Esophagus squamous epithelium (tissue), 5 donors: ENCODE measurements around the gene PLCB4. TPM values are rescaled to one million over a fixed set of nuclear protein-coding genes. Genes with fewer than 3 reads are reported as not detected.

Source experiments
- DNase-seq: peaks from one replicate; lab custom pipeline; 2025; lab: John Stamatoyannopoulos, UW
- H3K27ac ChIP-seq, 4 donors: fragments of 200-600 bp; sonication (generic); one replicate each; pipeline ENCODE4 v1.5.1; 2016 to 2019; ENCODE audit warnings: mild to moderate bottlenecking in 1 of 4
- H3K27me3 ChIP-seq, 4 donors: fragments of 200-600 bp; sonication (generic); 1 replicate in 3 of 4; 2 replicates in 1 of 4; pipeline versions ENCODE4 v1.5.1 to v1.6.0; 2017 to 2021; ENCODE audit warnings: antibody characterized with exemption in 1 of 4
- H3K36me3 ChIP-seq, 3 donors: fragments of 200-600 bp; sonication (generic); one replicate each; pipeline ENCODE4 v1.5.1; 2016 to 2019
- H3K4me1 ChIP-seq, 3 donors: fragments of 200-600 bp; sonication (generic); one replicate each; pipeline ENCODE4 v1.5.1; 2017 to 2019
- H3K4me3 ChIP-seq, 4 donors: fragments of 200-600 bp; sonication (generic); 1 replicate in 3 of 4; 2 replicates in 1 of 4; pipeline ENCODE4 v1.5.1; 2016 to 2019; ENCODE audit warnings: mild to moderate bottlenecking in 2 of 4, moderate library complexity in 1 of 4
- H3K9me3 ChIP-seq, 3 donors: fragments of 200-600 bp; sonication (generic); one replicate each; pipeline ENCODE4 v1.5.1; 2016 to 2019
- CTCF ChIP-seq, 6 experiments: fragments of 450-650 bp in 4 of 6; fragments of 200-600 bp in 2 of 6; sonication (generic) in 2 of 6; IDR thresholded peaks; one replicate each; pipeline ENCODE4 v1.5.1; 2016 to 2019; ENCODE audit warnings: antibody characterized with exemption in 6 of 6, mild to moderate bottlenecking in 4 of 6, moderate library complexity in 4 of 6
- POLR2A ChIP-seq, 4 donors: fragments of 450-650 bp; IDR thresholded peaks; one replicate each; pipeline ENCODE4 v1.6.1; 2017; ENCODE audit warnings: antibody characterized with exemption in 4 of 4, mild to moderate bottlenecking in 4 of 4, moderate library complexity in 3 of 4
- WGBS, 2 donors: methylation state at CpG; one replicate each; pipeline ENCODE4 v1.1.5; 2018; 5-methylcytosine and 5-hydroxymethylcytosine counted together
- intact Hi-C: fragments of 100-400 bp; cut with DNase I; formaldehyde crosslinking; loops from one replicate; pipeline ENCODE4 v1.15.0; 2022
- total RNA-seq, 4 donors: library from RNA; depleted of rRNA; stranded (reverse); fragments of >200 nt; gene quantifications; one replicate each; pipeline ENCODE4 v1.1.0, GENCODE V29; 2016
- donor health status: DM: yes; HTN: yes; CAD: no.

PLCB4 gene
- total RNA-seq, 4 donors from 2014 or later, result 1.1 to 13.7 (median 2.8) TPM

GRCh38 chr20:9129756-9130155 lies 60.9 kb downstream of the PLCB4 start:
- intact Hi-C loops, result no loop called here
- Histone ChIP-seq H3K36me3 (no peaks in the 10 kb centered on the region), H3K4me3 (no peak overlapping the region), H3K4me1 (peaks cover 0 to 3% (median 0%) of the 10 kb centered on the region in 3 donors), H3K27ac (no peak overlapping the region), H3K27me3 (no peaks in the 10 kb centered on the region), H3K9me3 (peaks cover 0 to 7% (median 7%) of the 10 kb centered on the region in 3 donors)
- DNase-seq, result no peak
- WGBS, 2 donors, result 56 to 62% methylated on average over 3 of the region's 3 CpGs
- TF ChIP-seq POLR2A (IDR thresholded peaks at IDR 0.05) (no peak), CTCF (IDR thresholded peaks at IDR 0.05) (no peak)

- intact Hi-C loops, result no loop called here
Measured at GRCh38 chr20:9130521-9130920, 61.6 kb downstream of the PLCB4 start.

GRCh38 chr20:9131841-9132240 lies 63.0 kb downstream of the PLCB4 start:
- Histone ChIP-seq H3K27ac (no peak overlapping the region), H3K4me3 (no peak overlapping the region), H3K4me1 (peaks cover 0 to 3% (median 0%) of the 10 kb centered on the region in 3 donors), H3K9me3 (peaks cover 0 to 7% (median 7%) of the 10 kb centered on the region in 3 donors), H3K27me3 (no peaks in the 10 kb centered on the region), H3K36me3 (no peaks in the 10 kb centered on the region)
- TF ChIP-seq CTCF (IDR thresholded peaks at IDR 0.05) (no peak), POLR2A (IDR thresholded peaks at IDR 0.05) (no peak)
- no peak for DNase-seq
- WGBS, 2 donors, result 90 to 100% methylated on average over 3 of the region's 3 CpGs
- intact Hi-C loops, result no loop called here

More at GRCh38 chr20:9130521-9130920, 61.6 kb downstream of the PLCB4 start:
- no peak for DNase-seq
- Histone ChIP-seq H3K36me3 (no peaks in the 10 kb centered on the region), H3K27ac (no peak overlapping the region), H3K27me3 (no peaks in the 10 kb centered on the region), H3K4me1 (peaks cover 0 to 3% (median 0%) of the 10 kb centered on the region in 3 donors), H3K4me3 (no peak overlapping the region), H3K9me3 (peaks cover 0 to 7% (median 7%) of the 10 kb centered on the region in 3 donors)
- TF ChIP-seq POLR2A (IDR thresholded peaks at IDR 0.05), result no peak
- TF ChIP-seq CTCF (IDR thresholded peaks at IDR 0.05), result no peak
- WGBS, 2 donors, result 0 to 18% methylated on average over 1 of the region's 1 CpG

GRCh38 chr20:9134346-9134745 lies 65.5 kb downstream of the PLCB4 start:
- Histone ChIP-seq H3K36me3 (no peaks in the 10 kb centered on the region), H3K4me3 (no peak overlapping the region), H3K4me1 (peaks cover 0 to 3% (median 0%) of the 10 kb centered on the region in 3 donors), H3K27me3 (no peaks in the 10 kb centered on the region), H3K9me3 (peaks cover 0 to 7% (median 7%) of the 10 kb centered on the region in 3 donors), H3K27ac (no peak overlapping the region)
- TF ChIP-seq POLR2A (IDR thresholded peaks at IDR 0.05) (no peak), CTCF (IDR thresholded peaks at IDR 0.05) (no peak)
- DNase-seq, result no peak
- 40 to 51% methylated on average over 2 of the region's 2 CpGs for WGBS, 2 donors
- intact Hi-C loops, result no loop called here

- H3K4me3 ChIP-seq, result no peak overlapping the region
- TF ChIP-seq POLR2A (IDR thresholded peaks at IDR 0.05) (no peak), CTCF (IDR thresholded peaks at IDR 0.05) (no peak)
- H3K4me1 ChIP-seq, result no peaks in the 10 kb centered on the region
- 42 to 55% methylated on average over 2 to 3 of the region's 3 CpGs for WGBS, 2 donors
- H3K9me3 ChIP-seq, result peaks cover 0 to 7% (median 7%) of the 10 kb centered on the region in 3 donors
- no peak for DNase-seq
- no peaks in the 10 kb centered on the region for H3K36me3 ChIP-seq
- intact Hi-C loops, result no loop called here
- H3K27ac ChIP-seq, result no peak overlapping the region
- H3K27me3 ChIP-seq, result no peaks in the 10 kb centered on the region
Measured at GRCh38 chr20:9136114-9136513, 67.2 kb downstream of the PLCB4 start.
